Central memory CD4-positive, alpha-beta T cell (primary cell): Measurements from ENCODE around the gene MEIKIN.

Source experiments
- DNase-seq: peaks from one replicate; pipeline ENCODE4 v3.0.0; 2022

MEIKIN gene

GRCh38 chr5:131973089-131973712 is 27.7 kb upstream of the MEIKIN start:
- no peak for DNase-seq

GRCh38 chr5:131968396-131968954 is 23.0 kb upstream of the MEIKIN start:
- no peak for DNase-seq

GRCh38 chr5:131966551-131966950 is 21.1 kb upstream of the MEIKIN start:
- no peak for DNase-seq

- DNase-seq: no peak
Observed at GRCh38 chr5:131965826-131966415, 20.5 kb upstream of the MEIKIN start.

- no peak for DNase-seq
Observed at GRCh38 chr5:131959906-131960305, 14.4 kb upstream of the MEIKIN start.

GRCh38 chr5:131959136-131959535 is 13.7 kb upstream of the MEIKIN start:
- no peak for DNase-seq

- no peak for DNase-seq
Observed at GRCh38 chr5:131957721-131958441, 12.4 kb upstream of the MEIKIN start.

GRCh38 chr5:131953969-131954368 is 8.5 kb upstream of the MEIKIN start:
- DNase-seq: no peak

GRCh38 chr5:131952301-131952857 is 6.9 kb upstream of the MEIKIN start:
- no peak for DNase-seq

- DNase-seq: no peak
Observed at GRCh38 chr5:131950706-131951105, 5.2 kb upstream of the MEIKIN start.

GRCh38 chr5:131947445-131947844 is 2.0 kb upstream of the MEIKIN start:
- DNase-seq: no peak

GRCh38 chr5:131944702-131945550 is 537 bp downstream of the MEIKIN start:
- no peak for DNase-seq

- DNase-seq: no peak
Observed at GRCh38 chr5:131943916-131944315, 1.5 kb downstream of the MEIKIN start.

- no peak for DNase-seq
Observed at GRCh38 chr5:131942016-131942415, 3.4 kb downstream of the MEIKIN start.

GRCh38 chr5:131939690-131940345 is 5.6 kb downstream of the MEIKIN start:
- DNase-seq: no peak

- no peak for DNase-seq
Observed at GRCh38 chr5:131932235-131932634, 13.2 kb downstream of the MEIKIN start.

GRCh38 chr5:131928957-131929356 is 16.5 kb downstream of the MEIKIN start:
- DNase-seq: no peak

- DNase-seq: no peak
Observed at GRCh38 chr5:131926168-131926567, 19.3 kb downstream of the MEIKIN start.

GRCh38 chr5:131916481-131916880 is 29.0 kb downstream of the MEIKIN start:
- no peak for DNase-seq

GRCh38 chr5:131914472-131914871 is 31.0 kb downstream of the MEIKIN start:
- no peak for DNase-seq

GRCh38 chr5:131913603-131914002 is 31.9 kb downstream of the MEIKIN start:
- DNase-seq: no peak

- DNase-seq: no peak
Observed at GRCh38 chr5:131906668-131907067, 38.8 kb downstream of the MEIKIN start.
